Ectodermal cell (in vitro differentiated cells): ENCODE data around the gene LRP2BP.

Experiments used
- H3K27ac ChIP-seq: 2 replicates; pipeline ENCODE4 v1.7.0; 2013; ENCODE audit warnings: mild to moderate bottlenecking, low read depth, low read length; ENCODE audit not compliant: insufficient read depth, poor library complexity, severe bottlenecking
- H3K27me3 ChIP-seq: 2 replicates; pipeline ENCODE4 v1.7.0; 2013; ENCODE audit warnings: mild to moderate bottlenecking, low read length; ENCODE audit not compliant: insufficient read depth, control insufficient read depth, poor library complexity, severe bottlenecking
- H3K36me3 ChIP-seq: one replicate; pipeline ENCODE4 v1.7.0; 2013; ENCODE audit warnings: low read length; ENCODE audit not compliant: control insufficient read depth, insufficient read depth
- H3K4me1 ChIP-seq: one replicate; pipeline ENCODE4 v1.7.0; 2013; ENCODE audit warnings: low read length; ENCODE audit not compliant: control insufficient read depth, insufficient read depth
- H3K4me3 ChIP-seq: 2 replicates; pipeline ENCODE4 v1.7.0; 2013; ENCODE audit warnings: low read depth, low read length, control low read depth; ENCODE audit not compliant: insufficient read depth
- H3K9me3 ChIP-seq: 2 replicates; pipeline ENCODE4 v1.7.0; 2013; ENCODE audit warnings: mild to moderate bottlenecking, low read length, moderate library complexity; ENCODE audit not compliant: control insufficient read depth
- WGBS, 2 experiments: methylation state at CpG; one replicate each; pipeline ENCODE4 v1.1.7; 2013; ENCODE audit warnings: missing lambda C conversion rate in 2 of 2; 5-methylcytosine and 5-hydroxymethylcytosine counted together

LRP2BP gene

DNA sequence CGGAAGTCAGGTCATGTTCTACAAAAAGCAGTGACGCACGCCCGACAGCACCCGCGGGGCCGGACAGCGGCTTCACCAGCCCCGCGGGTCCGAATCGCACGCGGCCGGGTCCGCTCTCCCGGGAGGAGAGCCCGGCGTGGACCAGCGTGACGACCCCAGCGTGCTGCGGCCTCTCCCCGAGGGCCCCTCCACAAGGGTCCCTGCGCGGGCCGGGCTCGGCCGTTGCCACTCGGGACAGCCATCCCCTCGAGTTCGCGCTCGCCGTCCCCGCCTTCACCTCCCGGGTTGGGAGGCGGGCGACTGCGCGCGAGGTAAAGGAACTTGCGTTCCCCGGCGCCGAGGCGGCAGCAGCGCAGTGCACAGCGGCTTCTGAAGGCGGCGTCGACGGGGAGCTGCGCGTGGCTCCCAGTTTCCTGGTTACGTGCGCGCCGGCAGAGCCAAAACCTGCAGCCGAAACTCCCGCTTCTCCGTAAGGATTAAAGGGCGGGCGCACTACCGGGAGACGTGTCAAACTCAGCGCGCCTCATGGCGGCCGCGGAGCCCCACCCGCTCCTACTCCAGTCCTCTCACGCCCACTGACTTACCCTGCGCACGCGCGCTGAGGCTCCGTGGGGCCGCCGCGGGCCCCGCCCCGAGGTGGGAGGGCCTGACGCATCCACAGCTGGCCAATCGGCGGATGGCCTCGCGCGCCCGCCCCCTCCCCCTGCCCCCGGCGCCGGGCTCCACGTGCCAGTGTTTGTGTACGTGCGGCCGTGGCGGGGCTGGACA lies 416 bp upstream of the LRP2BP start:
- 1% methylated on average over 98 of the region's 98 CpGs for WGBS, 2 experiments
- no peaks in the 10 kb centered on the region for H3K9me3 ChIP-seq
- H3K4me3 ChIP-seq = peak overlapping the region; percentile 55
- peak overlapping the region; percentile 72 for H3K27ac ChIP-seq
- peaks cover 15% of the 10 kb centered on the region for H3K27me3 ChIP-seq
- H3K4me1 ChIP-seq = peaks cover 8% of the 10 kb centered on the region
- H3K36me3 ChIP-seq = peaks cover 13% of the 10 kb centered on the region

- Histone ChIP-seq H3K4me3 (no peak overlapping the region), H3K4me1 (peaks cover 8% of the 10 kb centered on the region), H3K9me3 (no peaks in the 10 kb centered on the region), H3K27ac (no peak overlapping the region), H3K36me3 (peaks cover 5% of the 10 kb centered on the region), H3K27me3 (peaks cover 15% of the 10 kb centered on the region)
- 92% methylated on average over 10 to 12 of the region's 12 CpGs for WGBS, 2 experiments
Measured at GRCh38 chr4:185394568-185395237, 1.0 kb downstream of the LRP2BP start.

GRCh38 chr4:185392156-185392555 lies 3.6 kb downstream of the LRP2BP start:
- no peaks in the 10 kb centered on the region for H3K9me3 ChIP-seq
- H3K36me3 ChIP-seq = no peaks in the 10 kb centered on the region
- no peak overlapping the region for H3K4me3 ChIP-seq
- H3K27ac ChIP-seq = no peak overlapping the region
- 100% methylated on average over 1 of the region's 1 CpG for WGBS, 2 experiments
- H3K4me1 ChIP-seq = peaks cover 4% of the 10 kb centered on the region
- H3K27me3 ChIP-seq = peaks cover 15% of the 10 kb centered on the region

- Histone ChIP-seq H3K27ac (no peak overlapping the region), H3K27me3 (peaks cover 13% of the 10 kb centered on the region), H3K4me3 (no peak overlapping the region), H3K36me3 (no peaks in the 10 kb centered on the region), H3K4me1 (no peaks in the 10 kb centered on the region), H3K9me3 (no peaks in the 10 kb centered on the region)
- WGBS, 2 experiments = 94 to 95% methylated on average over 6 of the region's 6 CpGs
Measured at GRCh38 chr4:185390941-185391340, 4.8 kb downstream of the LRP2BP start.

GRCh38 chr4:185387957-185388356 lies 7.8 kb downstream of the LRP2BP start:
- Histone ChIP-seq H3K9me3 (no peaks in the 10 kb centered on the region), H3K27ac (no peak overlapping the region), H3K36me3 (no peaks in the 10 kb centered on the region), H3K4me1 (no peaks in the 10 kb centered on the region), H3K4me3 (no peak overlapping the region), H3K27me3 (no peaks in the 10 kb centered on the region)
- WGBS, 2 experiments = 95 to 96% methylated on average over 12 of the region's 12 CpGs

DNA sequence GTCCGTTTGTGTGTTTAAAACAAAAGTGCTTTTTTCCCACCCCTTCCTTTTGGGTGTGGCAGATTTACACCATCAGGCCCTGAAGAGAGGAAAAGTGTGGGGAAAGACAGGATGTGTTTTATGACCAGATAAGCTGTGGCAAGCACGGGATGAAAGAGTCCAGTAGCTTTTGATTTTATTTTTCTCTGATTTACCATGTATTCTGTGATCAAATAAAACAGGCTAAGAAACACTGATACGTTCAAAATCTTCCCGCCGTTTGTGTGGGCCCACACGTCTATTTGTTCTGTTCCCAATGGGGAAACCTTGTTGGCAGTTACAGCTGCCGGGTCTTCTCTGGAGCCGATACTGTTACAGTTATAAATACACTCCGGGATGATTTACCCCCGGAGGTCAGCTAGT lies 10.8 kb downstream of the LRP2BP start:
- H3K36me3 ChIP-seq = no peaks in the 10 kb centered on the region
- H3K27me3 ChIP-seq = no peaks in the 10 kb centered on the region
- H3K27ac ChIP-seq = no peak overlapping the region
- WGBS, 2 experiments = 79 to 91% methylated on average over 7 to 10 of the region's 10 CpGs
- no peaks in the 10 kb centered on the region for H3K4me1 ChIP-seq
- H3K4me3 ChIP-seq = no peak overlapping the region
- H3K9me3 ChIP-seq = no peaks in the 10 kb centered on the region

DNA sequence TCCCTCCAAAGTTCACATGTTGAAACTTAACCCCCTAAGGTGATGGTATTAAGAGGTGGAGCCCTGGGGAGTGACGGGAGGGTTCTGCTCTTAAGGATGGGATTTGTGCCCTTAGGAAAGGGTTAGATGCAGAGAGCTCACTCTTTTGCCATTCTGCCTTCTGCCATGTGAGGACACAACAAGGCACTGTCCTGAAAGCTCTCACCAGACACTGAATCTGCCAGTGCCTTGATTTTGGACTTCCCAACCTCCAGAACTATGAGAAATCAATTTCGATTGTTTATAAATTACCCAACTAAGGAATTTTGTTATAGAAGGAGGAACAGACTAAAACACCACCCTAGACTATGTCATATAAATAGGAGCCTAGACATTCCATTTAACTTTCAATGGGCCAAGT lies 11.7 kb downstream of the LRP2BP start:
- Histone ChIP-seq H3K9me3 (no peaks in the 10 kb centered on the region), H3K27ac (no peak overlapping the region), H3K36me3 (no peaks in the 10 kb centered on the region), H3K4me1 (no peaks in the 10 kb centered on the region), H3K27me3 (no peaks in the 10 kb centered on the region), H3K4me3 (no peak overlapping the region)
- 83 to 89% methylated on average over 1 of the region's 2 CpGs for WGBS, 2 experiments

DNA sequence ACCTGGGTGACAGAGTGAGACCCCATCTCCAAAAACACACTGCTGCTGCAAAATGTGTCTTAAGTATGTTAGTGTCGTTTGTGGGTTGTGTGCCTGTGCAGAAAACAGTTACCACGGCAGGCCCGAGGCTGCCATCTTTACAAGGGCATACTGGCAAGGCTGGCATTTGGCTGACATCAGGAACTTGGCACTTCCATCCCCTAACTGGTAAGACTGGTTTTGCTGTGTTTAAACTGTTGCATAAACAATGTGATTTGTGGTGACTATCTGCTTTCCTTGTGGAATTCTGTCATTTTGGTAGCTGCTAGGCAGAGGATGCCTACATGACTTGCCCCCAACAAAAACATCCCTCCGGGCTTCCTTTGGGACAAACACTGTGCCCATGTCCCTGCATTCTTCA lies 12.3 kb downstream of the LRP2BP start:
- no peaks in the 10 kb centered on the region for H3K27me3 ChIP-seq
- 82 to 84% methylated on average over 4 of the region's 4 CpGs for WGBS, 2 experiments

DNA sequence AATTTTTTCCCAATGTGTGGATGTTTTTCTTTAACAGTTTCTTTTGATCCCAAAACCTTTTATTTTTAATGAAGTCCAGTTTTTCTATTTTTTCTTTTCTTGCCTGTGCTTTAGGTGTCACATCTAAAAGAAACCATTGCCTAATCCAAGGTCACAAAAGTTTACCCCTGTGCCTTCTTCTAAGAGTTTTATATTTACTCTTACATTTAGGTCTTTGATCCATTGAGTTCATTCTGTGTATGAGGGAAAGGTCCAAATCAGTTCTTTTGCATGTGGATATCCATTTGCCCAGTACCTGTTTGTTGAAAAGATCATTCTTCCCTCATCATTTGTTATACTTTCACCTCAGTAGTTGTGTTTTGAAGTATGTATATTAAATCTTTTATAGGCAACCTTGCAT lies 13.0 kb downstream of the LRP2BP start:
- Histone ChIP-seq H3K27me3 (no peaks in the 10 kb centered on the region), H3K27ac (no peak overlapping the region), H3K9me3 (no peaks in the 10 kb centered on the region), H3K36me3 (no peaks in the 10 kb centered on the region), H3K4me1 (no peaks in the 10 kb centered on the region), H3K4me3 (no peak overlapping the region)

More for the DNA sequence above, 12.3 kb downstream of the LRP2BP start:
- H3K9me3 ChIP-seq = no peaks in the 10 kb centered on the region
- no peaks in the 10 kb centered on the region for H3K36me3 ChIP-seq
- no peak overlapping the region for H3K4me3 ChIP-seq
- H3K27ac ChIP-seq = no peak overlapping the region
- no peaks in the 10 kb centered on the region for H3K4me1 ChIP-seq

DNA sequence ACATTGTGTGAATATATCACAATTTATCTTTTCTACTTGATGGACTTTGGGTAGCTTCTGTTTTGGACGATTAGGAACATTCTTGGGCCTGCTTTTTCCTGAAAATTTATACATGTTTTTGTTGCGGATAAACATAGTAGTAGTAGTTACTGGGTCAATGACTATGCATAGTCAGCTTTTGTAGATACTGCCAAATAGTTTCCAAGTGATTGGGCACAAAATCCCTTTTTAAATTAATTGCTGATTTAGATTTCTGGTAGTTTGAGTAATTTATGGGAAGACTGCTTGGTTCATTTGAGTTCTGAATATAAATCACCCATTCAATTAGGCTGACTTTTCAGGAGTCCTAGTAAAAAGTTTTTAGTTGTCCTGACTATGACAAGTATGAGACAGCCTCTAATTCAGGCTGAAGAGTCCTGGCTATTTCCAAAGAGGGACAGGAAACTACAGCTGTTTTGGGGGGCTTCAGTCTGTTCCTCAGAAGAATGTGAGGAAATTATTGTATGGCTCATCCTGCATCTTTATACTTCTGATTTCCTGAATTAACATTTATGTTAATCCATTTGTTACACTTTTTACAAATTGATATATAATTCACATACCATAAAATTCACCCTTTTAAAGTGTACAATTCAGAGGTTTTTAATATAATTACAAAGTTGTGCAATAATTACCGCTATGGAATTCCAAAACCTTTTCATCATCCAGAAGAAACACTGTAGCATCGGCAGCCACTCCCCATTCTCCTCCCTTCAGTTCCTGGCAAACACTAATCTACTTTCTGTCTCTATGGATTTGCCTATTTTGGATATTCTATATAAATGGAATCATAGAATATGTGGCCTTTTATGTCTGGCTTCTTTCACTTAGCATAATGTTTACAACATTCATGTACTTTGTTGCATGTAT lies 14.2 kb downstream of the LRP2BP start:
- 96 to 97% methylated on average over 3 of the region's 4 CpGs for WGBS, 2 experiments

More for the DNA sequence above, 14.2 kb downstream of the LRP2BP start:
- Histone ChIP-seq H3K4me3 (no peak overlapping the region), H3K27me3 (no peaks in the 10 kb centered on the region), H3K9me3 (no peaks in the 10 kb centered on the region), H3K27ac (no peak overlapping the region), H3K36me3 (no peaks in the 10 kb centered on the region), H3K4me1 (no peaks in the 10 kb centered on the region)
